ENCODE data around the gene TSPAN11. TPM values are rescaled to one million over a fixed set of nuclear protein-coding genes. Genes with fewer than 3 reads are reported as not detected.
"Not testable (repeated sequence)": the region's sequence is repeated elsewhere in the genome, so short reads cannot be mapped to it uniquely, and the experiment has no call there.

TSPAN11 gene
- total RNA-seq, 1 donor from 2014 or later = 0.93 TPM

GRCh38 chr12:31000751-31001150, 74.2 kb downstream of the TSPAN11 start:
- ATAC-seq (no peak), DNase-seq (ENCODE audit: low spot score) (no peak)

- ATAC-seq (no peak), DNase-seq (ENCODE audit: low spot score) (no peak)
These were observed 75.2 kb downstream of the TSPAN11 start for GRCh38 chr12:31001581-31002360.

- no peak for DNase-seq (ENCODE audit: low spot score)
- no peak for ATAC-seq
These were observed 75.8 kb downstream of the TSPAN11 start for GRCh38 chr12:31002361-31002725.

GRCh38 chr12:31002999-31003398, 76.5 kb downstream of the TSPAN11 start:
- ATAC-seq (no peak), DNase-seq (ENCODE audit: low spot score) (no peak)

- DNase-seq (ENCODE audit: low spot score) (no peak), ATAC-seq (no peak)
These were observed 77.5 kb downstream of the TSPAN11 start for GRCh38 chr12:31003861-31004640.

GRCh38 chr12:31004666-31005065, 78.1 kb downstream of the TSPAN11 start:
- ATAC-seq (no peak), DNase-seq (ENCODE audit: low spot score) (no peak)

GRCh38 chr12:31005256-31005943, 78.9 kb downstream of the TSPAN11 start:
- DNase-seq (ENCODE audit: low spot score) (no peak), ATAC-seq (no peak)

- ATAC-seq (no peak), DNase-seq (ENCODE audit: low spot score) (no peak)
These were observed 79.4 kb downstream of the TSPAN11 start for GRCh38 chr12:31005944-31006361.

GRCh38 chr12:31006416-31007152, 80.0 kb downstream of the TSPAN11 start:
- no peak for ATAC-seq
- DNase-seq (ENCODE audit: low spot score) = no peak

- ATAC-seq = no peak
- no peak for DNase-seq (ENCODE audit: low spot score)
These were observed 80.6 kb downstream of the TSPAN11 start for GRCh38 chr12:31007153-31007495.

GRCh38 chr12:31007636-31008175, 81.2 kb downstream of the TSPAN11 start:
- ATAC-seq (no peak), DNase-seq (ENCODE audit: low spot score) (no peak)

- DNase-seq (ENCODE audit: low spot score) = no peak
- ATAC-seq = no peak
These were observed 81.8 kb downstream of the TSPAN11 start for GRCh38 chr12:31008241-31008761.

- no peak for DNase-seq (ENCODE audit: low spot score)
- no peak for ATAC-seq
These were observed 82.7 kb downstream of the TSPAN11 start for GRCh38 chr12:31008961-31009840.

- ATAC-seq (no peak), DNase-seq (ENCODE audit: low spot score) (no peak)
These were observed 83.4 kb downstream of the TSPAN11 start for GRCh38 chr12:31009976-31010375.

GRCh38 chr12:31011336-31011735, 84.8 kb downstream of the TSPAN11 start:
- no peak for ATAC-seq
- no peak for DNase-seq (ENCODE audit: low spot score)

- no peak for ATAC-seq
- DNase-seq (ENCODE audit: low spot score) = no peak
These were observed 85.4 kb downstream of the TSPAN11 start for GRCh38 chr12:31011746-31012566.

GRCh38 chr12:31012567-31012891, 86.0 kb downstream of the TSPAN11 start:
- DNase-seq (ENCODE audit: low spot score); ATAC-seq: not testable (repeated sequence)

GRCh38 chr12:31015215-31015614, 88.7 kb downstream of the TSPAN11 start:
- ATAC-seq = no peak
- DNase-seq (ENCODE audit: low spot score) = no peak

GRCh38 chr12:31016057-31016456, 89.5 kb downstream of the TSPAN11 start:
- ATAC-seq = no peak
- no peak for DNase-seq (ENCODE audit: low spot score)
